ENCODE measurements around the gene LBHD2.
"Not testable (repeated sequence)": the region's sequence is repeated elsewhere in the genome, so short reads cannot be mapped to it uniquely, and the experiment has no call there.

DNA sequence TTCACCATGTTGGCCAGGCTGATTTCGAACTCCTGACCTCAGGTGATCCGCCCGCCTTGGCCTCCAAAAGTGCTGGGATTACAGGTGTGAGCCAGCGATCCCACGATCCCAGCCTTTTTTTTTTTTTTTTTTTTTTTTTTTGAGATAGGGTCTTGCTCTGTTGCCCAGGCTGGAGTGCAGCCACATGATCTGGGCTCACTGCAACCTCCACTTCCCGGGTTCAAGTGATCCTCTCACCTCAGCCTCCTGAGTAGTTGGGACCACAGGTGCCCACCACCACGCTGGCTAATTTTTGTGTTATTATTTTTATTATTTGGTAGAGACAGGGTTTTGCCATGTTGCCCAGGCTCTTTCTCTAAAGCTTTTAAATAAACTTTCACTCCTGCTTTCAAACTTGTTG, 33.5 kb downstream of the LBHD2 start:
- TF ChIP-seq, protein P1, sequence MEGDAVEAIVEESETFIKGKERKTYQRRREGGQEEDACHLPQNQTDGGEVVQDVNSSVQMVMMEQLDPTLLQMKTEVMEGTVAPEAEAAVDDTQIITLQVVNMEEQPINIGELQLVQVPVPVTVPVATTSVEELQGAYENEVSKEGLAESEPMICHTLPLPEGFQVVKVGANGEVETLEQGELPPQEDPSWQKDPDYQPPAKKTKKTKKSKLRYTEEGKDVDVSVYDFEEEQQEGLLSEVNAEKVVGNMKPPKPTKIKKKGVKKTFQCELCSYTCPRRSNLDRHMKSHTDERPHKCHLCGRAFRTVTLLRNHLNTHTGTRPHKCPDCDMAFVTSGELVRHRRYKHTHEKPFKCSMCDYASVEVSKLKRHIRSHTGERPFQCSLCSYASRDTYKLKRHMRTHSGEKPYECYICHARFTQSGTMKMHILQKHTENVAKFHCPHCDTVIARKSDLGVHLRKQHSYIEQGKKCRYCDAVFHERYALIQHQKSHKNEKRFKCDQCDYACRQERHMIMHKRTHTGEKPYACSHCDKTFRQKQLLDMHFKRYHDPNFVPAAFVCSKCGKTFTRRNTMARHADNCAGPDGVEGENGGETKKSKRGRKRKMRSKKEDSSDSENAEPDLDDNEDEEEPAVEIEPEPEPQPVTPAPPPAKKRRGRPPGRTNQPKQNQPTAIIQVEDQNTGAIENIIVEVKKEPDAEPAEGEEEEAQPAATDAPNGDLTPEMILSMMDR (conservative IDR thresholded peaks at IDR 0.05; ENCODE audit: low read length) = not testable (repeated sequence)
- not testable (repeated sequence) for TF ChIP-seq EZH2phosphoT487 (IDR thresholded peaks at IDR 0.05; ENCODE audit: borderline replicate concordance, low read depth, low read length)

Data from OCI-LY7 (cell line).